GM12878 (cell line): Measurements from ENCODE around the gene BLNK. TPM values are rescaled to one million over a fixed set of nuclear protein-coding genes. Genes with fewer than 3 reads are reported as not detected.

Source experiments
- ATAC-seq: fragments of 200-7000 bp; cut with Tn5 transposase; 3 replicates; pipeline ENCODE4 v1.9.1; 2020; ENCODE audit warnings: mild to moderate bottlenecking, moderate library complexity
- BruUV-seq: library from RNA; stranded (reverse); fragments of 400-500 nt; replicated peaks from 2 replicates; lab custom pipeline; 2021; lab: Mats Ljungman, UMichigan
- CTCF ChIA-PET: fragments of 300-600 bp; sonication (Branson Sonifier 250); formaldehyde crosslinking; extraction: SDS; loops from one replicate; lab custom pipeline; 2021; ENCODE audit warnings: inconsistent platforms; lab: Yijun Ruan, JAX
- POLR2A ChIA-PET: fragments of 350-600 bp; formaldehyde crosslinking; extraction: SDS; loops from one replicate; lab custom pipeline; 2021; ENCODE audit warnings: inconsistent platforms; lab: Charles Lee
- RAD21 ChIA-PET: fragments of 300-600 bp; sonication (Branson Sonifier 250); formaldehyde crosslinking; loops from one replicate; lab custom pipeline; 2023; ENCODE audit warnings: antibody characterized with exemption; ENCODE audit not compliant: unreplicated experiment; lab: Charles Lee
- SMC1A ChIA-PET: fragments of 300-600 bp; sonication (Branson Sonifier 250); formaldehyde crosslinking; loops from one replicate; lab custom pipeline; 2023; ENCODE audit not compliant: unreplicated experiment, uncharacterized antibody; lab: Charles Lee
- DNase-seq: peaks from one replicate; pipeline ENCODE4 v3.0.0-alpha.2; 2011; ENCODE audit warnings: low read depth, low spot score
- FAIRE-seq: peaks from 3 replicates; lab custom pipeline; 2011; peaks lifted over from hg19 to GRCh38; lab: Jason Lieb, UNC
- H2AFZ ChIP-seq: 2 replicates; pipeline ENCODE4 v1.6.0; 2011; ENCODE audit warnings: low read depth, low read length, control low read depth; ENCODE audit not compliant: control insufficient read depth
- H3K27ac ChIP-seq: 2 replicates; pipeline ENCODE4 v1.5.1; 2011; ENCODE audit warnings: control low read depth; ENCODE audit not compliant: control insufficient read depth, insufficient read depth
- H3K27me3 ChIP-seq, 2 experiments: replicated peaks in 1 of 2; 2 replicates each; pipeline versions ENCODE4 v1.6.0 to v1.6.1; 2011; ENCODE audit warnings: low read length in 1 of 2; ENCODE audit not compliant: control insufficient read depth in 2 of 2, insufficient read depth in 2 of 2
- H3K36me3 ChIP-seq, 2 experiments: 2 replicates each; pipeline ENCODE4 v1.5.1; 2011; ENCODE audit warnings: low read length in 1 of 2; ENCODE audit not compliant: control insufficient read depth in 2 of 2, insufficient read depth in 2 of 2
- H3K4me1 ChIP-seq: 2 replicates; pipeline ENCODE4 v1.6.1; 2011; ENCODE audit warnings: mild to moderate bottlenecking, low read length, moderate library complexity, mixed read lengths; ENCODE audit not compliant: control insufficient read depth, insufficient read depth
- H3K4me2 ChIP-seq: 2 replicates; pipeline ENCODE4 v1.6.0; 2011; ENCODE audit warnings: control low read depth; ENCODE audit not compliant: control insufficient read depth, insufficient read depth
- H3K4me3 ChIP-seq: fragments of 200-600 bp; sonication (generic); 2 replicates; pipeline ENCODE4 v1.5.1; 2016
- H3K79me2 ChIP-seq: 2 replicates; pipeline ENCODE4 v1.6.0; 2011; ENCODE audit warnings: low read length; ENCODE audit not compliant: control insufficient read depth, insufficient read depth
- H3K9ac ChIP-seq: 2 replicates; pipeline ENCODE4 v1.8.0; 2011; ENCODE audit warnings: low read length, control low read depth, mixed read lengths; ENCODE audit not compliant: control insufficient read depth, insufficient read depth
- H3K9me3 ChIP-seq: replicated peaks from 3 replicates; pipeline ENCODE4 v1.5.1; 2011; ENCODE audit warnings: mild to moderate bottlenecking, low read length; ENCODE audit not compliant: control insufficient read depth, insufficient read depth
- H4K20me1 ChIP-seq: 2 replicates; pipeline ENCODE4 v1.6.0; 2011; ENCODE audit not compliant: control insufficient read depth, insufficient read depth
- CBX5 ChIP-seq: sonication (generic); IDR thresholded peaks from 2 replicates; pipeline ENCODE4 v1.6.1; 2016; ENCODE audit warnings: low read depth, moderate library complexity, mild to moderate bottlenecking, inconsistent platforms
- CTCF ChIP-seq, 3 experiments: IDR thresholded peaks in 2 of 3; conservative IDR thresholded peaks in 1 of 3; 2 replicates each; pipeline ENCODE4 v1.5.1; 2011; ENCODE audit warnings: low read depth in 3 of 3, low read length in 3 of 3, mild to moderate bottlenecking in 3 of 3, control low read depth in 2 of 3, moderate library complexity in 2 of 3, inconsistent platforms in 1 of 3, mixed read lengths in 1 of 3; ENCODE audit not compliant: control insufficient read depth in 2 of 3, insufficient read depth in 1 of 3; ENCODE audit errors: extremely low read depth in 1 of 3
- IRF4 ChIP-seq: IDR thresholded peaks from 2 replicates; pipeline ENCODE4 v1.6.1; 2011; ENCODE audit warnings: low read depth, low read length
- MYB ChIP-seq: fragments of 150-350 bp; IDR thresholded peaks from 2 replicates; pipeline ENCODE4 v1.6.1; 2014; ENCODE audit warnings: mild to moderate bottlenecking, low read depth, low read length, borderline replicate concordance
- RAD21 ChIP-seq: IDR thresholded peaks from 2 replicates; pipeline ENCODE4 v1.6.1; 2011; ENCODE audit warnings: mild to moderate bottlenecking, low read depth, low read length, moderate library complexity; ENCODE audit not compliant: insufficient read depth
- SKIL ChIP-seq: fragments of 450-650 bp; IDR thresholded peaks from 2 replicates; pipeline ENCODE4 v1.6.1; 2017; ENCODE audit warnings: mild to moderate bottlenecking, low read depth, inconsistent platforms; ENCODE audit not compliant: poor library complexity, severe bottlenecking
- SMC3 ChIP-seq: IDR thresholded peaks from 2 replicates; pipeline ENCODE4 v1.6.1; 2011; ENCODE audit warnings: low read length, improper control_type of control experiment, borderline replicate concordance
- ZNF217 ChIP-seq: fragments of 450-650 bp; IDR thresholded peaks from 2 replicates; pipeline ENCODE4 v1.6.1; 2017; ENCODE audit warnings: antibody characterized with exemption, mild to moderate bottlenecking
- ZNF24 ChIP-seq: fragments of 450-650 bp; IDR thresholded peaks from 2 replicates; pipeline ENCODE4 v1.6.1; 2017; ENCODE audit warnings: antibody characterized with exemption, mild to moderate bottlenecking
- WGBS: methylation state at CpG from one replicate; pipeline ENCODE4 v1.1.6; 2016; ENCODE audit warnings: low lambda C conversion rate; ENCODE audit not compliant: insufficient replicate concordance, insufficient coverage; ENCODE audit errors: missing lambda C conversion rate; 5-methylcytosine and 5-hydroxymethylcytosine counted together
- in situ Hi-C: fragments of 300-500 bp; cut with MboI; formaldehyde crosslinking; loops from 9 replicates; pipeline ENCODE4 v1.14.3; 2018; ENCODE audit warnings: mixed read lengths
- intact Hi-C: fragments of 100-400 bp; cut with micrococcal nuclease; formaldehyde crosslinking; loops from one replicate; pipeline ENCODE4 v1.14.2; 2022; ENCODE audit not compliant: unreplicated experiment
- polyA plus RNA-seq, 11 experiments: library from polyadenylated mRNA; depleted of rRNA in 4 of 11; unstranded in 6 of 11; stranded (reverse) in 5 of 11; fragments of >200 nt; fragmentation: Nextera tagmentation in 4 of 11; fragmentation: Illumina TruSeq in 1 of 11; extraction: Ambion mirVana in 4 of 11; extraction: Trizol in 1 of 11; gene quantifications; 1 replicate in 1 of 11; 2 replicates in 10 of 11; pipeline versions ENCODE4 v1.2.1 to v1.2.3, GENCODE V29; 2011 to 2016; ENCODE audit warnings: inconsistent platforms in 2 of 11, missing spikeins in 2 of 11, low read depth in 1 of 11
- total RNA-seq, 4 experiments: library from RNA; depleted of rRNA in 3 of 4; stranded (reverse); fragments of >200 nt in 3 of 4; fragmentation: Illumina TruSeq in 1 of 4; extraction: Trizol in 1 of 4; gene quantifications; 2 replicates each; pipeline versions ENCODE4 v1.2.1 to v1.2.3, GENCODE V29; 2013 to 2021

Gene BLNK
- total and polyA plus RNA-seq, 10 of the 15 experiments (the other 5 are each of a cell fraction or from before 2014, with no cell fraction given), result 79.5 to 201 (median 139) TPM

GRCh38 chr10:96292971-96293920 lies 21.9 kb upstream of the BLNK start:
- SMC1A ChIA-PET, result interaction anchor here (0.6 to 7.2 kb wide), 30 partner anchors 8 to 599 kb away, joined by 3 to 424 read pairs (median 6); partner anchors contain the start of genes BLNK, TCTN3 and ZNF518A
- Histone ChIP-seq H3K27me3 (no peaks in the 10 kb centered on the region), H4K20me1 (no peaks in the 10 kb centered on the region), H3K9me3 (no peaks in the 10 kb centered on the region), H3K27ac (no peak overlapping the region), H3K36me3 (no peaks in the 10 kb centered on the region), H3K79me2 (peaks cover 9% of the 10 kb centered on the region), H3K4me2 (no peak overlapping the region), H2AFZ (peak overlapping the region; percentile 66), H3K4me3 (no peak overlapping the region), H3K9ac (no peak overlapping the region), H3K4me1 (peaks cover 35% of the 10 kb centered on the region)
- 24% methylated on average over 7 of the region's 7 CpGs for WGBS
- TF ChIP-seq CTCF (IDR thresholded peaks at IDR 0.05 in 2 of 3, conservative IDR thresholded peaks at IDR 0.05 in 1 of 3; ENCODE audit: control insufficient read depth in 2 of 3, extremely low read depth in 1 of 3, insufficient read depth in 1 of 3, low read depth in 3 of 3, low read length in 3 of 3) (peak; percentile 58 to 83 (median 76); a peak in 4 of 6 replicates), RAD21 (peak; percentile 92), IRF4 (0 out of 2 replicates have a peak, but pooled peaks have one; percentile 46), CBX5 (0 out of 2 replicates have a peak, but pooled peaks have one; percentile 38), MYB (no peak), ZNF24 (peak; percentile 70), SKIL (peak; percentile 60), SMC3 (peak; percentile 92; the same call in 1 of the 2 replicates), ZNF217 (no peak)
- ATAC-seq (peak; percentile 79), FAIRE-seq (peak; percentile 13), DNase-seq (no peak)
- RAD21 ChIA-PET, result interaction anchor here (0.7 to 7.5 kb wide), 18 partner anchors 9 to 275 kb away, joined by 3 to 428 read pairs (median 4); partner anchors contain the start of gene BLNK
- intact Hi-C loops (loop anchor here (1.0 to 10.0 kb wide), 4 partner anchors 64 to 274 kb away; partner anchors contain the start of genes CCNJ and ZNF518A), in situ Hi-C loops (no loop called here)
- no TSS peak for BruUV-seq
- POLR2A ChIA-PET, result interaction anchor here (0.6 to 4.5 kb wide), 6 partner anchors 10 to 605 kb away, joined by 3 to 113 read pairs (median 6); partner anchors contain the start of gene BLNK
- CTCF ChIA-PET, result interaction anchor here (0.6 to 10.9 kb wide), 44 partner anchors 10 to 599 kb away, joined by 3 to 790 read pairs (median 4); partner anchors contain the start of genes BLNK, DNTT, TCTN3 and ZNF518A
